ENCODE measurements around the gene HIBADH.

The HIBADH gene

DNA sequence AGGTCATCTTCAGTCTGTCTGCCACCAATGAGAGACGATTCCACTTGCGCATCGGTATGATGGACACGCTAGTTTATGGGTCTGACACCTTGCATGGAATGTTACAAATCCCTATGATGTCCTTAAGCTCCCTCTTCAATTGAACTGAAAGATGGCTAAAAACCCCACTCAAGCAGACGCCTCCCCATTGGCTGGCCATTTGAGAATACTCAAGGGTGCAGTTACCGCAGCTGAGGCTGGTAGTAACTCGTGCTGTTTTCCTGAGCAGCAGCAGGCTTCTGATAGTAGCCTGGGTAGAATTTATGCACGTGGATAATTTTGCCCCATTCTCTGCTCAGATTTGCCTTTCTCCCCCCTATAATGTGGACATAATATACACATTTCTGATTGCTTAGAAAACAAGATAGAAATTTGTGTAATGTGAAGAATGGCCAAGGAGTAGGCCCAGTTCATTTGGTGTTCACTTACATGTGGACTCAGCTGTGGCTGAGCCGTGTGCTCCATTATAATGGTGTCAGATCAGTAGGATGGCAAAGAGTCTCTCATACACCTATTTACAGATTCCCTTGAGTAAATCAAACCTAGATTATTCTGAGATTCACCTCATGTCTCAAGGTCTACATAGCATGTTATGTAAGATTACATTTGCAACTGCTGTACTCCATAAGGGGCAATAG lies 142.8 kb downstream of the HIBADH start:
- ATAC-seq = no peak
- no peak for TF ChIP-seq ZNF70 (CRISPR knock-in tag; IDR thresholded peaks at IDR 0.05)
- TF ChIP-seq, protein P1, sequence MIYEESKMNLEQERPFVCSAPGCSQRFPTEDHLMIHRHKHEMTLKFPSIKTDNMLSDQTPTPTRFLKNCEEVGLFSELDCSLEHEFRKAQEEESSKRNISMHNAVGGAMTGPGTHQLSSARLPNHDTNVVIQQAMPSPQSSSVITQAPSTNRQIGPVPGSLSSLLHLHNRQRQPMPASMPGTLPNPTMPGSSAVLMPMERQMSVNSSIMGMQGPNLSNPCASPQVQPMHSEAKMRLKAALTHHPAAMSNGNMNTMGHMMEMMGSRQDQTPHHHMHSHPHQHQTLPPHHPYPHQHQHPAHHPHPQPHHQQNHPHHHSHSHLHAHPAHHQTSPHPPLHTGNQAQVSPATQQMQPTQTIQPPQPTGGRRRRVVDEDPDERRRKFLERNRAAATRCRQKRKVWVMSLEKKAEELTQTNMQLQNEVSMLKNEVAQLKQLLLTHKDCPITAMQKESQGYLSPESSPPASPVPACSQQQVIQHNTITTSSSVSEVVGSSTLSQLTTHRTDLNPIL (CRISPR knock-in tag; IDR thresholded peaks at IDR 0.05; ENCODE audit: low read depth) = no peak
- no peak for TF ChIP-seq TOX (CRISPR knock-in tag; IDR thresholded peaks at IDR 0.05; ENCODE audit: borderline replicate concordance)
- no peak for TF ChIP-seq PPARA (CRISPR knock-in tag; IDR thresholded peaks at IDR 0.05; ENCODE audit: borderline replicate concordance)
- TF ChIP-seq, protein P2, sequence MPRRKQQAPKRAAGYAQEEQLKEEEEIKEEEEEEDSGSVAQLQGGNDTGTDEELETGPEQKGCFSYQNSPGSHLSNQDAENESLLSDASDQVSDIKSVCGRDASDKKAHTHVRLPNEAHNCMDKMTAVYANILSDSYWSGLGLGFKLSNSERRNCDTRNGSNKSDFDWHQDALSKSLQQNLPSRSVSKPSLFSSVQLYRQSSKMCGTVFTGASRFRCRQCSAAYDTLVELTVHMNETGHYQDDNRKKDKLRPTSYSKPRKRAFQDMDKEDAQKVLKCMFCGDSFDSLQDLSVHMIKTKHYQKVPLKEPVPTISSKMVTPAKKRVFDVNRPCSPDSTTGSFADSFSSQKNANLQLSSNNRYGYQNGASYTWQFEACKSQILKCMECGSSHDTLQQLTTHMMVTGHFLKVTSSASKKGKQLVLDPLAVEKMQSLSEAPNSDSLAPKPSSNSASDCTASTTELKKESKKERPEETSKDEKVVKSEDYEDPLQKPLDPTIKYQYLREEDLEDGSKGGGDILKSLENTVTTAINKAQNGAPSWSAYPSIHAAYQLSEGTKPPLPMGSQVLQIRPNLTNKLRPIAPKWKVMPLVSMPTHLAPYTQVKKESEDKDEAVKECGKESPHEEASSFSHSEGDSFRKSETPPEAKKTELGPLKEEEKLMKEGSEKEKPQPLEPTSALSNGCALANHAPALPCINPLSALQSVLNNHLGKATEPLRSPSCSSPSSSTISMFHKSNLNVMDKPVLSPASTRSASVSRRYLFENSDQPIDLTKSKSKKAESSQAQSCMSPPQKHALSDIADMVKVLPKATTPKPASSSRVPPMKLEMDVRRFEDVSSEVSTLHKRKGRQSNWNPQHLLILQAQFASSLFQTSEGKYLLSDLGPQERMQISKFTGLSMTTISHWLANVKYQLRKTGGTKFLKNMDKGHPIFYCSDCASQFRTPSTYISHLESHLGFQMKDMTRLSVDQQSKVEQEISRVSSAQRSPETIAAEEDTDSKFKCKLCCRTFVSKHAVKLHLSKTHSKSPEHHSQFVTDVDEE (CRISPR knock-in tag; IDR thresholded peaks at IDR 0.05) = no peak

DNA sequence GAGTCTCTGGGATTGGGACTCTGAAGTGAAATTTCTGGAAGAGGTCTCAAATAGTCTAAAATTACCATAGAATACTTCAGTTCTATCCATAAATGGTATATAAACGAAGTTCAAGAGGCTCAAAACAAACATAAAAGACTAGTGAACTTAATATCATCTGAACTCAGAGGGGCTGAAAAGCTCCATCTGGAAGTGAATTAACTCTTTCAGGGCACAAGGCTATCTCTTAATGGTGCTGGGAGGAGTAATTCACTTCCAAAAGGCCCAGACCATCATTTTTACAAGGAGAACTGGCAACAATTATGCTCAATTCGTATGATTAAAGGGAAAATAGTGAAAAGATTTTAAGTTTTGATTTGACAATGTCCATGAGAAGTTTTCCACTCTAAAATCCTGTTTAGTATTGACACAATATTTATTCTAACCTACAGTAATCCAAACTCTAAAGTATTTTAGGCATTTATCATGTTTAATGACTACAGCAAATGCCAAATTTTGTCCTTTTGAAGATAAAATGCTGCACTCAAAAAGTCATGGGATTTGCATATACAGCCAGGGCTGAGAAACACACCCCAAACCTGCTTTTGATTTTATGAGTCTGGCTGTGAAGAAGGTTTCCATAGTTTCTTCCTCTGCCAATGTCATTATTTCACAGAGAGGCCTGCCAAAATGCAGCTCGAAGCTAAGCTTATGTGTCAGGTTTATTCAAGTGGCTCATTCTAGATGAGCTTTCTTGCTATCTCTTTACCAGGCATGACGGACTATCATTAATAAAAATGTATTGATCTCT lies 143.9 kb downstream of the HIBADH start:
- TF ChIP-seq CSDC2 (CRISPR knock-in tag; IDR thresholded peaks at IDR 0.05) (no peak), ZFP3 (CRISPR knock-in tag; IDR thresholded peaks at IDR 0.05) (no peak), TOX (CRISPR knock-in tag; IDR thresholded peaks at IDR 0.05; ENCODE audit: borderline replicate concordance) (no peak), ESRRG (CRISPR knock-in tag; IDR thresholded peaks at IDR 0.05) (no peak), ZC3H10 (CRISPR knock-in tag; IDR thresholded peaks at IDR 0.05) (no peak), TCF4 (CRISPR knock-in tag; IDR thresholded peaks at IDR 0.05; ENCODE audit: borderline replicate concordance) (no peak), RARB (CRISPR knock-in tag; IDR thresholded peaks at IDR 0.05) (no peak)

DNA sequence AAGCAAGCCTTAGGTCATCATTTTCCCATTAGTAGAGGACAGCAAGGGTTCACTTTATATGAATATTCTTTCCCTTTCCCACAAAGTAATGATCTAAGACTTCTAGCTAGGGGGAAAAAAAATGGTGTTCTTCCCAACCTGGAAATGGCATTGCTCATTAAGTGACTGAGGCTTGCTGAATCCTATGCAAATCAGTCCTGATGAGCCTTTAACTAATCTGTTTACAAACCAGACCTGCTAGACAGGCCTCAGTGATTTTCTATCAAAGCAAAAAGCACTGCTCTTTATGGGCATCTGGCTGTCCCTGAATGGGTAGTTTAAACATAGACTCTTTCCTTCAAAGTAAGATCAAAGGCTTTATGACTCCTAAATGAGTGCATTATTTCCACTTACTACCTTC lies 146.3 kb downstream of the HIBADH start:
- ATAC-seq = no peak
- TF ChIP-seq CSDC2 (CRISPR knock-in tag; IDR thresholded peaks at IDR 0.05) = no peak
- TF ChIP-seq, protein P3, sequence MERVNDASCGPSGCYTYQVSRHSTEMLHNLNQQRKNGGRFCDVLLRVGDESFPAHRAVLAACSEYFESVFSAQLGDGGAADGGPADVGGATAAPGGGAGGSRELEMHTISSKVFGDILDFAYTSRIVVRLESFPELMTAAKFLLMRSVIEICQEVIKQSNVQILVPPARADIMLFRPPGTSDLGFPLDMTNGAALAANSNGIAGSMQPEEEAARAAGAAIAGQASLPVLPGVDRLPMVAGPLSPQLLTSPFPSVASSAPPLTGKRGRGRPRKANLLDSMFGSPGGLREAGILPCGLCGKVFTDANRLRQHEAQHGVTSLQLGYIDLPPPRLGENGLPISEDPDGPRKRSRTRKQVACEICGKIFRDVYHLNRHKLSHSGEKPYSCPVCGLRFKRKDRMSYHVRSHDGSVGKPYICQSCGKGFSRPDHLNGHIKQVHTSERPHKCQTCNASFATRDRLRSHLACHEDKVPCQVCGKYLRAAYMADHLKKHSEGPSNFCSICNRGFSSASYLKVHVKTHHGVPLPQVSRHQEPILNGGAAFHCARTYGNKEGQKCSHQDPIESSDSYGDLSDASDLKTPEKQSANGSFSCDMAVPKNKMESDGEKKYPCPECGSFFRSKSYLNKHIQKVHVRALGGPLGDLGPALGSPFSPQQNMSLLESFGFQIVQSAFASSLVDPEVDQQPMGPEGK (CRISPR knock-in tag; IDR thresholded peaks at IDR 0.05; ENCODE audit: borderline replicate concordance) = no peak
- no peak for TF ChIP-seq ZNF70 (CRISPR knock-in tag; IDR thresholded peaks at IDR 0.05)
- TF ChIP-seq ESRRG (CRISPR knock-in tag; IDR thresholded peaks at IDR 0.05) = no peak
- TF ChIP-seq, protein P2 (CRISPR knock-in tag; IDR thresholded peaks at IDR 0.05) = no peak
- no peak for TF ChIP-seq GLIS3 (CRISPR knock-in tag; IDR thresholded peaks at IDR 0.05)
- no peak for TF ChIP-seq ZC3H10 (CRISPR knock-in tag; IDR thresholded peaks at IDR 0.05)
- no peak for TF ChIP-seq ARNTL (CRISPR knock-in tag; IDR thresholded peaks at IDR 0.05; ENCODE audit: borderline replicate concordance, low read depth)
- no peak for TF ChIP-seq RARB (CRISPR knock-in tag; IDR thresholded peaks at IDR 0.05)
- no peak for TF ChIP-seq BACH2 (CRISPR knock-in tag; IDR thresholded peaks at IDR 0.05; ENCODE audit: borderline replicate concordance)
- TF ChIP-seq PPARA (CRISPR knock-in tag; IDR thresholded peaks at IDR 0.05; ENCODE audit: borderline replicate concordance) = no peak
- TF ChIP-seq, protein P1 (CRISPR knock-in tag; IDR thresholded peaks at IDR 0.05; ENCODE audit: low read depth) = no peak
- TF ChIP-seq TCF4 (CRISPR knock-in tag; IDR thresholded peaks at IDR 0.05; ENCODE audit: borderline replicate concordance) = no peak
- no peak for TF ChIP-seq OSR1 (CRISPR knock-in tag; IDR thresholded peaks at IDR 0.05)
- TF ChIP-seq ISL1 (CRISPR knock-in tag; IDR thresholded peaks at IDR 0.05) = no peak
- TF ChIP-seq ZFP3 (CRISPR knock-in tag; IDR thresholded peaks at IDR 0.05) = no peak
- no peak for TF ChIP-seq SNAI2 (CRISPR knock-in tag; IDR thresholded peaks at IDR 0.05)

More for the DNA sequence above, 143.9 kb downstream of the HIBADH start:
- no peak for ATAC-seq

Data from SK-N-SH treated with all-trans-retinoic acid at 6 μM for 48 hours (cell line).